SW 1271 (cell line): ENCODE measurements around the gene RALB.

Experiments
- DNase-seq, 2 experiments: peaks; one replicate each; lab custom pipeline; 2025; lab: John Stamatoyannopoulos, UW

The RALB gene

DNA sequence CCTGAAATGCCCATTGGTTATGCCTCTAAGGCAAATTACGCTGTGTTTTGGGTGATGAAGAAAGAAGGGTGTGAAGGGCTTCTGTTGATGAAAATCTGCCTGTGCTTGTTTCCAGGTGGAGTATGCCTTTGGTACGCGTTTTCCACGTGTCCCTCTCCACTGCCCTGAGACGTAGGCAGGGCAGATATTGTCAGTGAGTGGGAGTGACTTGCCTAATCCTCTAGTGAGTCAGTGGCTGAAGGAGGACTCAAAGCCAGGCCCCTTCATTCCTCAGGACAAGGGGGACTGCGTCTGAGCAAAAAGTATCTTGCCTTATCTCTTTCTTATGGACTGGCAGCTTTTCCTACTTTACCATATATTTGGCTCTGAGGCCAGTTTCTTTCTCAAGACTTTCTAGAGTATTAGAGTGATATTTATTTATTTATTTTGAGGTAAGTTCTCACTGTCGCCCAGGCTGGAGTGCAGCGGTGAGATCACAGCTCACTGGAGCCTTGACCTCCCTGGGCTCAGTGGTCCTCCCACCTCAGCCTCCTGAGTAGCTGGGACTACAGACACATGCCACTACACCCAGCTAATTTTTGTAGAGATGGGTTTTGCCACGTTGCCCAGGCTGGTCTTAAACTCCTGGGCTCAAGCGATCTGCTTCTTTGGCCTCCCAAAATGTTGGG lies 10.2 kb downstream of the RALB start:
- no peak for DNase-seq

DNA sequence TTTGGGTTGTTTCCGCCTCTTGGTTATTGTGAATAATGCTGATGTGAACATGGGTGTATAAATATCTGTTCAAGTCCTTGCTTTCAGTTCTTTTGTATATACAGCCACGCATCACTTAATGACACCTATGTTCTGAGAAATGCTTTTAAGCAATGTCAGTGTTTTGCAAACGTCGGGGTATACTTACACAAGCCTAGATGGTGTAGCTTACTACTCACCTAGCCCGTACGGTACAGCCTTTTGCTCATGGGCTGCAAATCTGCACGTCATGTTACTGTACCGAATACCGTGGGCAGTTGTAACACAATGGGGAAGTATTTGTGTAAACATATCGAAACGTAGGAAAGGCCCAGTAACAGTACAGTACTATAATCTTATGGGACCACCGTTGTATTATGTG lies 12.4 kb downstream of the RALB start:
- no peak for DNase-seq

DNA sequence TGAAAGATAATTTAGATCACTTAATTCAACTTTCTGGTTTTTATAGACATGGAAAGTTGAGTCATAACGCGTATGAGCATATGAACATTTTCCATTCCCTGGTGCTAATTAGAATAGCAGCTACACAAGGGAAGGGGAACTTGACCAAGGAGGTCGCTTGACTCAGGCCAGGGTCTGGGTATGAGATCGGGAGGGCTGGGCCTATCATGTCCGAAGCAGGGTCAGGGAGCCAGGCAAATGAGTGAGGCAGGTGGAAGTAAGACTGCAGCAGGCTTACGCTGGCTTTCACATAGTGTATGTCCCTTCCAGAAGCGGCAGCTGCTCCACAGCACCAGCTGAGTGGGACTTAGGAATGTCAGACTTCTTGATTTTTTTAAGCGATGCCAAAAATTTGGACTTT lies 14.7 kb downstream of the RALB start:
- DNase-seq, result no peak

DNA sequence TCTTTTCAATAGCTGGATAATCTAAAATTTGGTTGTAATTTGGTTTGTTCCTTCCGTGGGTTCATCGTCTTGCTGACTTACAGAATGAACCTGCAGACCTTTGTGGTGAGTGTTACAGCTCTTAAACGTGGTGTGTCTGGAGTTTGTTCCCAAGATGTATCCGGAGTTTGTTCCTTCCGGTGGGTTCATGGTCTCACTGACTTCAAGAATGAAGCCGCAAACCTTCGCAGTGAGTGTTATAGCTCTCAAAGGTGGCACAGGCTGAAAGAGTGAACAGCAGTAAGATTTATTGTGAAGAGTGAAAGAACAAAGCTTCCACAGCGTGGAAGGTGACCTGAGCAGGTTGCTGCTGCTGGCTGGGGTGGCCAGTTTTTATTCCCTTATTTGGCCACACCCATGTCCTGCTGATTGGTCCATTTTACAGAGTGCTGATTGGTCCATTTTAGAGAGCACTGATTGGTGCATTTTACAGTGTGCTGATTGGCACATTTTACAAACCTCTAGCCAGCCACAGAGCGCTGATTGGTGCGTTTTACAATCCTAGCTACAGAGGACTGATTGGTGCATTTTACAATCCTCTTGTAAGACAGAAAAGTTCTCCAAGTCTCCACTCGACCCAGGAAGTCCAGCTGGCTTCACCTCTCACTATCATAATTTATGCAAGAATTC lies 16.6 kb downstream of the RALB start:
- no peak for DNase-seq

DNA sequence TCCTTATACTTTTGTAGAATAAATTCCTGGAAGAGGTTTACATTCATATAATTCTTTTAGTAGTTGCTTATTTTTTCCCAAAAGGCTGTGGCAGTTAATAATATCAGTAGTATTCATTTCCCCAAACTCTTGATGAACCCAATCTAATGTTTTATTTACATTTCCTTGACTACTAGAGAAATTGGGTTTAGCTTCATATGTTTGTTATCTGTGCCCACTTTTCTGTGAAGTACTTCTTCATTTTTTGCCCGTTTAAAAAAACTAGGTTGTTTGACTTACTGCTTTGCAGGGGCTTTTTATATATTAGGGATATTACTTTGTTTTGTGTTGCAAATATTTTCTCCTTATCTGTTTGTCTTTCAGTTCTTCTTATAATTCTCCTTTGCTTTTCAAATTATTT lies 17.2 kb downstream of the RALB start:
- no peak for DNase-seq

DNA sequence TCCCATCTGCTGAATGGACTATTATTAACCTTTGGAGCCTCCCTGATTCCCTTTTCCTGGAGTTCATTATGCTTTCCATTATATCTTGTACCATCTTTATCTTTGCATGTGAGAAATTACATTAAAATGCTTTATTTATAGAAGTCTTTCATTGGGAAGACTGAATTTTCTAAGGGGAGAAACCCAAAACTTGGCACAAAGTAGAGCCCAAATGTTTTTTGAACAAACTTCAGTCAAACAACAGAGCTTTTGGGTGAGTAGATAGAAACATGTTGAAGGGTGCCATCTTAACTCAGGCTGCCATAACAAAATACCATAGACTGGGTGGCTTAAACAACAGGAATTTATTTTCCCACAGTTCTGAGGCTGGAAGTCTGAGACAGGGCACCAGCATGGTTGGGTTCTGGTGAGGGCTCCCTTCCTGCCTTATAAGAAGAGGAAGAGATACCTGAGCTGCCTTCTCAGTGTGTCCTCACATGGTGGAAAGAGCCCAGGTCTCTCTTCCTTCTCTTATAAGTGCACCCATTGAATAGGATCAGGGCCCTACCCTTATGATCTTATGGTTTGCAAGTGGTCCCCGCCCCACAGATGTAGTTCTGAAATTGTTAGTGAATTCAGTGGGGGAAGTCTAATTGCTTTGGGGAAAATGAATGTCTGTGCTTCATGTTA lies 19.2 kb downstream of the RALB start:
- DNase-seq, result no peak

DNA sequence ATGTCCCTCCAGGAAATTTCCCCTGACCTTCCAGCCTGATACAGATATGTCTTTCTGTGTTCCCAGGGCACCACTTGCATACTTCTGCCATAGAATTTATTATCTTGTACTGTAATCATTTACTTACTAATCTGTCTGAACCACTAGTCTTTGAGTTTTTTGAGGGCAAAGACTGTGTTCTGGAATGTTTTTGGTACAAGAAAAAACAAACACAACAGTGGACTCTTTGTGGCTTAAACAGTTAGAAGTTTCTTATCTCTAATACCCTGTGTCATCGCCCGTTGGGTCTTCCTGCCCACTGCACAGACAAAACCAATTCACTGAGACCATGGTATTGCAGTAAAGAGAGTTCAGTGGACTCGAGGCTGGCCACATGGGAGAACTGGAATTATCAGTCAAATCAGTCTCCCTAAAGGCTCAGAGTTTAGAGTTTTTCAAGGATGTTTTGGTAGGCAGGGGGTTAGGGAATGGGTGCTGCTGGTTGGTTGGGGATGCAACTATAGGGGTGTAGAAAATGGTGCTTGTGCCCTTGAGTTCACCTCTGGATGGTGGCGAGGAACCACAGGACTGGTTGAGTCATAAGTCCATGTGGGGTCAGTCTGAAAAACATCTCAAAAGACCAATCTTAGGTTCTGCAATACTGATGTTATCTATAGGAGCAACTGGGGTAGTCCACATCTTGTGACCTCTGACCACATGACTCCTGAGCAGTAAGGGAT lies 20.3 kb downstream of the RALB start:
- DNase-seq, result no peak

DNA sequence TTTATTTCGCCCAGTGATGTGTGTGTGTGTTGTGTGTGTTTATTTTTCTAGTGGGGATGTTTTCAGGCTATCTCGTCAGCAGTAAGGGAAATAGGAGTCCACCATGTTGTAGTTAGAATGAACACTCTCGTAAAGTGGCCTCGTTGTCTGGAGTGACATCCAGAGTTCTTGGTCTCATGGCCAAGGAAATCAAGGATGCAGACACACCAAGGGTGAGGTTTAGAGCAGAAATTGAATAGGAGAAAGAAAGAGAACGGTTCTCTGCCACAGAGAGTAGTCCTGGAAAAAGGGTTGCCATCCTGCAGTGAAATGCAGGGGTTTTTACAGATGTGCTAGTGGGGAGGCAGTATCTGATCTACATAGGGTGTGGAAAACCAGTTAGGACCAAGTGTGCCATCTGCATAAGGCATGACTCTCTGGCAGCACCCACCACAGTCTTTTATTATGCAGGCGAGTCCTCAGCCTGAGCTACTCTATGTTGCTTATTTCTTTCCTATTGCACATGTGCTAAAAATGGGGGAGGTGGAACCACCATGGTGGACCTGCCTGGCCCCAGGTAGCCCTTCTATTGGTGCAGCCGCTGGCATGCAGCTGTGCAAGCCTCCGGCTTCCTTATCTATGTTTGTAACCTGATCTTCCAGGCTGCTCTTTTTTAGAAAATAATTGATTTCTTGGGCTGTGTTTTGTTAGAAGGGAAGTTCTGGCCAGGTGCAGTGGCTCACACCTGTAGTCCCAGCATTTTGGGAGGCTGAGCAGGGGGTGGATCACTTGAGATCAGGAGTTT lies 23.2 kb downstream of the RALB start:
- no peak for DNase-seq

DNA sequence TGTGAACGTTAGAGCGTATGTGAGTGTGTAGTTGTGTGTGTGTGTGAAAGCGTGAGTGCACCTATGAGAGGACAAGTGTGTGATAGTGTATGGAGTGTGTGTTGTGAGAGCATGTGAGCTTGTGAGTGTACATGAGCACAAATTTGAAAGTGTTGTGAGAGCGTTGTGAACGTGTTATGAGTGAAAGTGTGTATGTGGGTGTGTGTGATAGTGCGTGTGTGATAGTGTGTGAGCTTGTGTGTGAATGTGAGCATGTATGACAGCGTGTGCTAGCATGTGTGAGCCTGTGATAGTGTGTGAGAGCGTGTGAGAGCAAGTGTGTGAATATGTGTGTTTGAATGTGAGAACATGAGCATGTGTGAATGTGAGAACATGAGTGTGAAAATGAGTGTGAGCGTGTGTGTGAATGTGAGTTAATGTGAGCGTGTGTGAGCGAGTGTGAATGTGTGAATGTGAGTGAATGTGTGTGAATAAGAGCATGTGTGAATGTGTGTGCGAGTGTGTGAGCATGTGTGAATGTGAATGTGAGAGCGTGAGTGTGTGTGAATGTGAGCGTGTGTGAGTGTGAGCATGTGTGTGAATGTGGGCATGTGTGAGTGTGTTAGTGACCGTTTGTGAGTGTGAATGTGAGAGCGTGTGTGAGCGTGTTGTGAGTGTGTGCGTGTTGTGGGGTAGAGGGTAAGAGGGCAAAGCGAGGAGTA lies 25.0 kb downstream of the RALB start:
- no peak for DNase-seq

DNA sequence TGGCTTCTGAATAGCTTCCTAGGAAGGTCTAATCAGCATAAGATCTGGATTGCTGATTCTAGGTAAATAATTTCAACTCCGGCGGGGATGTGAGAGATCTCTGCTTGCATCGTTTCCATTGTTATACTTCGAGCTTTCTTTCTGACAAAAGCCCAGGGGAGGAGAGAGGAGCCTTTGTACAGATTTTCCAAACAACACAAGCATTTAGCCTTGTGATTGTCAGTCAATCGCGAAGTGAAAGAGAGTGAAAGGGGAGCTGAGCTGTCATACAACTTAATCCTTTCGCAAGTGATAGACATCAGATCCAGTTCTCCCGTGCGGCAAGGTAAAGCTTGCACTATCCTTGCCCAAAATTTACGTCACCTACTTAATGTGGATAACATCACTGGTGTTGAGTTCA lies 26.2 kb downstream of the RALB start:
- DNase-seq, result no peak

DNA sequence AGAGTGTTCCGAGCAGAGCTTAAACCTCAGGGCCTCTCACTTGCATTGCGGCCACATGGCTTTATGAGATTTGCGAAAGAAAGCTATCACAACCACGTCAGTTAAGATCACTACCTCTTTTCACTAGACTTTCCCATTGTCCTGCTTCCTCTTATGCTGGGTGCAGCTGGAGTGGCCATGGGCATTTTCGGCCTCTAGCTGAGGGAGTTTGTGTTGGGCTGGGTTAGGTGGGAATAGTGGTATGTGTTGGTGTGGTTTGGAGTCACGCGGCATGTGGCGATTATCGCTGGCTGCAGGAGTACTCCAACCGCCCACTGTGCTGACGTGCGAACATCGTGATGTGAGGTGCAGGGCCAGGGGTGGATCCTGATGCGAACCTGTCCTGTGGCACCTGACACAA lies 27.1 kb downstream of the RALB start:
- DNase-seq, result no peak

DNA sequence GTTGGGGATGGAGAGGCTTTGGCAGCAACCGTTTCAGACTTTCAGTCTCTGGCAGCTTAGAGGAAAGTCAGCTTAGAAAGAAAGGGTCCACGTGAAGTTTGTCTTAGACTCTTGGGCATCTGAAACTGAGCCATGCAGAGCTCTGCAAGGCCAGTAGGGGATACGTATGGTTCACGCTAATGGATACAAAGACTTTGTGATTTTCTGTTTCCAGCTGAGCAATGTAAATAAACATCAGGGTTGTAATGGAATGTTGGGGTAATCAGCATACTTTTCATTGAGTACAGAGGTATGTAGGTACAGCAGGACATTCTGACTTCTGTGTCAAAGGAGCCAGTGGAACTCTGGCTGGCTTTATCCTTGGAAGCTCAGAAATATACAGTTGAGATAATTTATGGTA lies 31.0 kb downstream of the RALB start:
- DNase-seq, result no peak

DNA sequence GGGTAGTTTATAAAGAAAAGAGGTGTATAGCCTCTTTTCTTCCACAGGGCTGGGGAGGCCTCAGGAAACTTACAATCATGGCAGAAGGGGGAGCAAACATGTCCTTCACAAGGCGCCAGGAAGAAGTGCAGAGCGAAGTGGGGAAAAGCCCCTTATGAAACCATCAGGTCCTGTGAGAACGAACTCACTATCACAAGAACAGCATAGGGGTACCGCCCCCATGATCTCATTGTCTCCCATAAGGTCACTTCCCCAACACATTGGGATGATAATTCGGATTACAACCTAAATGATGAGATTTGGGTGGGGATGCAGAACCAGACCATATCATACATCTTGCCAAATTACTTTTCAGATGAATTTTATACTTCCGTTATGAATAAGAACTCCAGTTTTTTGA lies 32.4 kb downstream of the RALB start:
- DNase-seq, result no peak

DNA sequence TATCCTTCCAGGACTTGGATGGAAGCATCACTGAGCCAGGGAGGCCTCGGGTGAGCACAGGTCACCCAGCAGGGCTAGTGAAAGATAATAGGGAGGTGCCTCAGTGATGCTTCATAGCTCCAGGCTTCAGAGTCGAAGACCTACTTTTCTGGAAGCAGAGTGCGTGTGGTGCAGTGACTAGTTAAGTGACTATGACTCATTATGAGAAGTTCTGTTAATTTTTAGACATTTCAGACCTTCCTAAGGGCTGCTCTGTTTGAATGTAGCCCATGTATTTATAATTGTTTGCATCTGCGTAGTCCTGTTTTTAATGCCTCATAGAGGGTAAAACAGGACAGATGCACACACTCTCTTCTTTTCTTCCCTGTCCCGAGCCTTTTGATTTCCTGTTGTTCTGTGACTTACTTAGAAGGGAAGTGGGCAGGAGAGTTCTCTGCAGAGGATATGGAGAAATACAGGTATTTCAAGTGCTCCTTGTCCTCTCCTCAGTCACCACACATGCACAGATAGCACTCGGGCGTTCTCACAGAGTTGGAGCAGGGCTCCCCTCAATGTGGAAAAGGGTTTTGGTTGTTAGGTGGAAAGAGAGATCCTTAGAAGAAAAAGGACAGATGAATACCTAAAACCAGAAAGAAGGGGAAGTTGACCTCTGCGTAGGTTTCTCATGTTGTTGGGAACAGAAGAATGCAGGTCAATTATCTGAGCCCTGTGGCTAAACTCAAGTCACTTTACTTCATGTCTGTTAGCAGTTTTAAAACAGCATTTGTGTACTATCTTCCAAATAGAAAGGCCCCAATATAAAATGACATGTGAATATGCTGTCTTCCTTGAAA lies 34.7 kb downstream of the RALB start:
- DNase-seq, result peak; percentile 8 to 53

DNA sequence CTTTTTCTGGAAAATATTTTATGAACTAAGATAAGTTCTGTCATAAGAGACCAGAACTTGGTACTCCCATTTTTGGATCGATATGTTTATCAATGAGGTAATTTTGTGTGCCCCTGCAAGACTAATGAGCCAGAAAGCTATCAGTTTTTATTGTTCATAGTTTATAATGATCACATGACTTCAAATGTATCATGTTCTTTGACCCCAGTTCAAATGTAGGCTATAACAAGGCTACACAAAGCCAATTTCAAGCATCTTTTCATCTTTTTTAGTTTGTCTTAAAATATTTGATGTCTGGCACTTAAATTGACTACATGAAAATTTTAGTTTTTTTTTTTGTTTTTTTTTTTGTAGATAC lies 35.3 kb downstream of the RALB start:
- no peak for DNase-seq

DNA sequence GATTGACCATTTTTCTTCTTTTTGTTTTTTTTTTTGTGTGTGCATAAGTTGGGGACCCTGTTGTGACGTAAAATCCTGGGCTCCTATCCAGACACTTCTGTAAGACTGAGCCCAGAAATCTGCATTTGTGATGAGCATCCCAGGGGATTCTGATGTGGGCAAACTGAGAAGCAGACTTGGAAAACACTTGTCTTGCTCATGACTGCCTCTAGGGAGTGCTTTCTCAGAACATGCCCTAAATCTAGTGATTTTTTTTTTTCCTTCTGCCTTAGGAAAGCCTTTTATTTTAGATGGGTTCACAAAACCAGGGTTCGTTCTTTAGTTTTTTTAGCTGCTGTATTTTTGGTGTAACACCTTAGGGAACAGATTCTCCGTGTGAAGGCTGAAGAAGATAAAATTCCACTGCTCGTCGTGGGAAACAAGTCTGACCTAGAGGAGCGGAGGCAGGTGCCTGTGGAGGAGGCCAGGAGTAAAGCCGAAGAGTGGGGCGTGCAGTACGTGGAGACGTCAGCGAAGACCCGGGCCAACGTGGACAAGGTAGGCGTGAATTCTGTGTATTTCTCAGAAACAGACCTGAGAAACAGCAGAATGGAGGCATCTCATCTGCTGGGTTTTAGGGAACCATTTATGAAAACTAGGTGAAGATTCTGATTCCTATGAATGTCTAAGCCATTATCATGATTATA lies 36.7 kb downstream of the RALB start:
- no peak for DNase-seq

DNA sequence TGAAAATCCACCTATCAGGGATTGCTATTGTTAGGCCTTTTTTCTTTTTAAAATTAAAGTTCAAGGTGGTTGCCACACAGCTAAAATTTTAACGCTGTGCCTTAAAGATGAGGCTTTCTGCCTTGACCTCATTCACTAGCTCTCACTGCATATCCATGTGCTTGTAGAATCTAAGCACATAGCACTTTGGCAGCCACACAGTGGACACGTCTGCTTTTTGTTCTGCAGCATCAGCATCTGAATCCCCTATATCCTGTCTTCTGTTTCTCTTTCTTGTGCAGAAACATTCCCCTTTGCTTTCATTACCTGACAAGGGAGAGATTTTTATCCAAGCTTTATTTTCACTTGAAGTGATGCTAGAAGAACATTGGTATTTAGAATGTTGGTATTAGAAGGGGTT lies 38.1 kb downstream of the RALB start:
- DNase-seq, result no peak

DNA sequence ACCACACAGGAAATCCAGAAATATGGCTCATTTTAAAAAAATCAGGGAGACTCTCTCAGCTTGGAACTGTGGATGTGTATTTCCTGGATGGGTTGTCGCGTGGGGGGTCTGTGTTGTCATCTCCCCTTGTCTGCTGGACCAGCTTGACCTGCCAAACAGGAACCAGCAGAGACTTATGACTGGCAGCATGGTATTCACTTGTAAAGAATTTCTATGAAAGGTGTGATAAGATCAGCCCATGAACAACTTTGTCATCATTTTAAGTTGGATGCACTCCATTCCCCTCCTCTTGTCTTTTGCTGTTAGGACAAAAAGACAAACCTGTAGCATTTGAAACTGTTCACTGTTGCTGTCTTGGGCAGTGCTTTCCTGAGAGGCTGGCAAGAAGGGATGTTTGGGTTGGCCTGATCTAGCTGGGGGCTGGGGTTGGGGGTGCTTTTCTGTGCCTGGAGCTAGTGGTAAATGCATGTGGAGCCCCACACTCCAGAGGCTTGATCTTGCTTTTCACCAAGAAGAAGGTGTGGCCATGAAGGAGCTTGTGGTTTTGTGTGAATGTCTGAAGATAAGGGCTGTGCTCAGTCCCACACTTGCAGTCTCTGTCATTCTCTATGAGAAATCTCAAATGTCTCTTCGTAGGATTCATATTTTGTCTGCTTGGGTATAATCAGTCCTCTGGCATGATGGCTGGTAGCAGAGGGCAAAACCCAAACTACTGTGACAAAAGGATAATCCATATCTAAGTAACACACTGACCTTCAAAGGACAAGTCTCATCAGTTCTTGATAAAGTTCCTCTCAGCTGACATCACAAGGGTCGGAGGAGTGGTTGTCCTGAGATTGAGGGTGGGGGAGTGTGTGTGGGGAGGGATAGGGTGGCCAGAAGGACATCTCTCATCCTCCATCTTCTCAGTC lies 39.0 kb downstream of the RALB start:
- no peak for DNase-seq
